Stimulated activated naive B cell treated with anti-CD40 and anti-IgM and Interleukin-4, amounts not matched to agents 10 μg/mL and 1 μg/mL and 100 μg/mL, for 72 hours (primary cell): Measurements from ENCODE around the gene HDGFL3.
"Not testable (repeated sequence)": the region's sequence is repeated elsewhere in the genome, so short reads cannot be mapped to it uniquely, and the experiment has no call there.

Experiments
- ATAC-seq, 2 donors: fragments of 150-1000 bp; cut with Tn5 transposase; replicated peaks; 2 replicates each; pipeline ENCODE4 v1.10.0; 2021; ENCODE audit warnings: moderate library complexity in 1 of 2
- DNase-seq: peaks from one replicate; pipeline ENCODE4 v3.0.0; 2021
- H3K27ac Mint-ChIP-seq: one replicate; pipeline ENCODE4 v1.8.0; 2022; ENCODE audit warnings: mild to moderate bottlenecking, mixed read lengths
- H3K27me3 Mint-ChIP-seq, 2 donors: one replicate each; pipeline ENCODE4 v1.8.0; 2022; ENCODE audit warnings: mixed read lengths in 2 of 2
- H3K36me3 Mint-ChIP-seq, 2 donors: one replicate each; pipeline ENCODE4 v1.8.0; 2022; ENCODE audit warnings: mixed read lengths in 2 of 2, mild to moderate bottlenecking in 1 of 2
- H3K4me1 Mint-ChIP-seq, 2 donors: one replicate each; pipeline ENCODE4 v1.8.0; 2022; ENCODE audit warnings: mixed read lengths in 2 of 2, mild to moderate bottlenecking in 1 of 2
- H3K4me3 Mint-ChIP-seq, 2 donors: one replicate each; pipeline ENCODE4 v1.8.0; 2022; ENCODE audit warnings: mild to moderate bottlenecking in 2 of 2, mixed read lengths in 2 of 2, moderate library complexity in 1 of 2
- H3K9me3 Mint-ChIP-seq, 2 donors: one replicate each; pipeline ENCODE4 v1.8.0; 2022; ENCODE audit warnings: mixed read lengths in 2 of 2, mild to moderate bottlenecking in 1 of 2

The HDGFL3 gene

DNA sequence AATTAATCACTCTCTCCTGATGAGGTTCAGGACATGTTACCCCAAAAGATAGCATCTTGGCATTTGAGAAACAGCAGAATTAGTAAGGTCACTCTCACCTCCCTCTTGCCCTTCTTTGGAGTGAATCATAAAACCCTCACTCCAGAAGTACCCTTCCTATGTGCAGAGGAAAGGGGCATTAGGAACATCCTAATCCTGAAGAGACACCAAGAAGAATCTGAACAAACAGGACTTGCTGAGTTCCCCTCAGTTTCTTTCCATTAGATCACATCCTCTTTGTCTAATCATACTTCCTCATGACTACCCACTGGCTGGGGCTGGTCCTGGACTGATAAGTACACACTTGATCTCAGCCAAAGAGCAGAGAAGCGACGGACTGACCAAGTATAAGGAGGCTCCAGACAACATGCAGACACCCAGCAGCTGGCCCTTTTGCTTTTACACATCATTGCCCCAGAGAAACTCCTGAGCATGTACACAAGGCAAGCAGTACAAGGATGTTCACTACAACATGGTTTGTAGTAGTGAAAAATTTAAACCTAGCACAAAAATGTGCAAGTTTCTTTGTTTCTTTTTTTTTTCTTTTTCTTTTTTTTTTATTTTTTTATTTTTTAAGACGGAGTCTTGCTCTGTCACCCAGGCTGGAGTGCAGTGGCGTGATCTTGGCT lies 115.2 kb downstream of the HDGFL3 start:
- peaks cover 6% of the 10 kb centered on the region in 2 donors for H3K9me3 Mint-ChIP-seq
- peaks cover 0 to 7% of the 10 kb centered on the region in 2 donors for H3K27me3 Mint-ChIP-seq
- peaks cover 6% of the 10 kb centered on the region in 2 donors for H3K36me3 Mint-ChIP-seq
- peak overlapping the region; percentile 97 for H3K27ac Mint-ChIP-seq
- DNase-seq, result peak; percentile 50
- peak overlapping the region; percentile 69 to 70 for H3K4me3 Mint-ChIP-seq
- ATAC-seq, result peak; percentile 99 to 100
- peaks cover 6 to 16% of the 10 kb centered on the region in 2 donors for H3K4me1 Mint-ChIP-seq

GRCh38 chr15:83091965-83092308 lies 115.7 kb downstream of the HDGFL3 start:
- Mint-ChIP-seq H3K27ac (peak overlapping the region; percentile 97), H3K4me3 (peak overlapping the region; percentile 69 to 70)

DNA sequence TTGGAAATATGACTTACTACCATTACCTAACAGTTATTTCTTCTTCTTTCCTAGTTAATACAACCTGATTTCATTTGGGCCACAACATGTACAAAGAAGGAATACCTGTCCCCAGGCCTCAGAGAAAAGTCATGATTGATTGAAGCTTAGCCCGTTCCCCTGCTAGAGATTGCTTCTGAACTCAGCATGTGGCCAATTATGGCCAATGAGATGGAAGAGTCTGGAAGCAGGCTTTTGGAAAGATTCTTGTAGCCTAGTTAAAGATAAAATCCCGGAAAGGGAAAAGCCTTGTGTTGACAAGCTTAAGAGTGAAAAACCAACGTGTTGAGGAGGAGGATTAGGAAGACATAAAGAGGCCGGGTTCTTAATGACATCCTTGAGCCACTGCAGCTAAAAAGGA lies 117.2 kb downstream of the HDGFL3 start:
- peaks cover 0 to 7% of the 10 kb centered on the region in 2 donors for H3K27me3 Mint-ChIP-seq
- no peak overlapping the region for H3K4me3 Mint-ChIP-seq
- ATAC-seq (no peak), DNase-seq (no peak)
- peaks cover 4 to 6% of the 10 kb centered on the region in 2 donors for H3K9me3 Mint-ChIP-seq
- peaks cover 6% of the 10 kb centered on the region in 2 donors for H3K36me3 Mint-ChIP-seq
- H3K27ac Mint-ChIP-seq, result no peak overlapping the region
- peaks cover 6 to 16% of the 10 kb centered on the region in 2 donors for H3K4me1 Mint-ChIP-seq

More at GRCh38 chr15:83091965-83092308, 115.7 kb downstream of the HDGFL3 start:
- not testable (repeated sequence) for H3K27me3 Mint-ChIP-seq, H3K36me3 Mint-ChIP-seq, H3K9me3 Mint-ChIP-seq
- ATAC-seq (peak in 1 of 2 donors; percentile 45), DNase-seq (peak; percentile 5)
- H3K4me1 Mint-ChIP-seq, result peaks cover 6 to 16% of the 10 kb centered on the region in 2 donors

DNA sequence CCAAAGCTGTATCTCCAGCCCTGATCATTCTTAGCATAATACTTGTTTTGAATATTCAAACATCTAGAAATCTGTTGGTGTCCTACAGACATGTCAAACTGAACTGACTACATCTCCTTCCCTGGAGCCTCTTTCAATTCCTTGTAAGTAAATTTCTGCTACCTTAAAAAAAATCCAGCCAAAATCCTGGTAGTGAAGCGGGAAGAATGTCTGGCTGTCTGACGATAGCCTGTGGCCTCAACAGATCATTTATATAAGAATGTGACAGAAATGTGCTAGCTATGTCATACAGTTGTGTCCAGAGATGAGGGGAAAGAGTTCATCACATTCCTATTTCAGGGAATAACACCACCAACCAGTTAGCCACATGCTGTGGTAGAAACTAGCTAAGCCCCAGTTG lies 118.7 kb downstream of the HDGFL3 start:
- Mint-ChIP-seq H3K36me3 (peaks cover 6% of the 10 kb centered on the region in 2 donors), H3K27ac (no peak overlapping the region), H3K27me3 (peaks cover 6 to 11% of the 10 kb centered on the region in 2 donors), H3K4me3 (no peak overlapping the region), H3K9me3 (peaks cover 4 to 6% of the 10 kb centered on the region in 2 donors), H3K4me1 (peaks cover 8 to 16% of the 10 kb centered on the region in 2 donors)
- no peak for ATAC-seq
- DNase-seq, result no peak

DNA sequence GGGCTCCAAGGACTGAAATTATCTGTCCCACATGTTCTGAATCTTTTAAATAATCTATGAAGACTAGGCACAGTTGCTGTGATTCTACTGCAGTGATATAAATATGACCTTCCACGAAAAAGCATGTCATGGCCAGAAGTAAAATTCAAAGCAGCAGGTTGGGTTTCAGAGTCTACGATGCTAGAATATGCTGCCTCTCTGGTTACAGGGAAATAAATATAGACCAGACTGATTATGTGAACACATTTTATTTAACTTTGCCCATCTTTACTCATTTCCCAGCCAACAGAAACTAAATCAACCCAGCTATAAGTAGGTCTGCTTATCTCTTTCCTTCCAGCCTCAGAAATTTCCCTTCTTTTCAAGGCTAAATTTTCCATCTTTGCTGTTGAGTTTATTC lies 120.0 kb downstream of the HDGFL3 start:
- H3K27me3 Mint-ChIP-seq, result peaks cover 6 to 17% of the 10 kb centered on the region in 2 donors
- no peak overlapping the region for H3K27ac Mint-ChIP-seq
- H3K4me1 Mint-ChIP-seq, result peaks cover 8 to 15% of the 10 kb centered on the region in 2 donors
- ATAC-seq (no peak), DNase-seq (no peak)
- peaks cover 4 to 6% of the 10 kb centered on the region in 2 donors for H3K9me3 Mint-ChIP-seq
- peaks cover 6% of the 10 kb centered on the region in 2 donors for H3K36me3 Mint-ChIP-seq
- H3K4me3 Mint-ChIP-seq, result no peak overlapping the region

DNA sequence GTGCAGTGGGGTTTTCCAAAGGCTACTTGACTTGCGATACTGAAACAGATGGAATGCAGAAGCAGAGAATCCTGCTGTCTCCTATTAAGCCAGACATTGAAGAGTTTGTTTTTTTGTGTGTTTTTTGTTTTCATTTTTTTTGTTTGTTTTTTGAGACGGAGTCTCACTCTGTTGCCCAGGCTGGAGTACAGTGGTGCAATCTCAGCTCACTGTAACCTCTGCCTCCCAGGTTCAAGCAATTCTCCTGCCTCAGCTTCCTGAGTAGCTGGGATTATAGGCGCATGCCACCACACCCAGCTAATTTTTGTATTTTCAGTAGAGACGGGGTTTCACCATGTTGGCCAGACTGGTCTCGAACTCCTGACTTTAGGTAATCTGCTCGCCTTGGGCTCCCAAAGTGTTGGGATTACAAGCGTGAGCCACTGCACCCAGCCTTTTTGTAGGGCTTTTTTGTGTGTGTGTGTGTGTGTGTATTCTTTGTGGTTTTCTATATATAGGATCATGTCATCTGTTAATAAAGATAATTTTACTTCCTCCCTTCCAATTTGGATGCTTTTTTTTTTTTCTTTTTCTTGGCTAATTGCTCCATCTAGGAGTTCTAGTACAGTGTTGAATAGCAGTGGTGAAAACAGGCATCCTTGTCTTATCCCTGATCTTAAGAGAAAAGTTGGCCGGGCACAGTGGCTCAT lies 121.6 kb downstream of the HDGFL3 start:
- not testable (repeated sequence) for H3K36me3 Mint-ChIP-seq, H3K4me3 Mint-ChIP-seq, H3K27ac Mint-ChIP-seq, DNase-seq, ATAC-seq, H3K9me3 Mint-ChIP-seq, H3K4me1 Mint-ChIP-seq
- H3K27me3 Mint-ChIP-seq, result peaks cover 6 to 23% of the 10 kb centered on the region in 2 donors

DNA sequence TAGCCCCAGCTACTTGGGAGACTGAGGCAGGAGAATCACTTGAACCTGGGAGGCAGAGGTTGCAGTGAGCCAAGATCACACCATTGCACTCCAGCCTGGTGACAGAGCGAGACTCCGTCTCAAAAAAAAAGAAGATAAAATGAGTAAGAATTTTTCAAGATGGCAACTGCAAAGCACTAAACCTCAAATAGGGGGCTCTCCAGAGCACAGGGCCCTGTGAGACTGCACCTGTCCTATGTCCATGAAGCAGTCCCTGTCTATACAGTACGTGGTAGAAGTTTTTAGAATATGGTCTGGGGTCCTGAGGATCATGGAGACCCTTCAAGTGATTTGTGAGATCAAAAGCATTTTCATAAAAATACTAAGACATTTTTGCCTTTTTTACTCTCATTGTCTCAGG lies 122.2 kb downstream of the HDGFL3 start:
- peaks cover 6 to 23% of the 10 kb centered on the region in 2 donors for H3K27me3 Mint-ChIP-seq
- not testable (repeated sequence) for DNase-seq, ATAC-seq, H3K4me3 Mint-ChIP-seq, H3K9me3 Mint-ChIP-seq, H3K27ac Mint-ChIP-seq, H3K4me1 Mint-ChIP-seq, H3K36me3 Mint-ChIP-seq

DNA sequence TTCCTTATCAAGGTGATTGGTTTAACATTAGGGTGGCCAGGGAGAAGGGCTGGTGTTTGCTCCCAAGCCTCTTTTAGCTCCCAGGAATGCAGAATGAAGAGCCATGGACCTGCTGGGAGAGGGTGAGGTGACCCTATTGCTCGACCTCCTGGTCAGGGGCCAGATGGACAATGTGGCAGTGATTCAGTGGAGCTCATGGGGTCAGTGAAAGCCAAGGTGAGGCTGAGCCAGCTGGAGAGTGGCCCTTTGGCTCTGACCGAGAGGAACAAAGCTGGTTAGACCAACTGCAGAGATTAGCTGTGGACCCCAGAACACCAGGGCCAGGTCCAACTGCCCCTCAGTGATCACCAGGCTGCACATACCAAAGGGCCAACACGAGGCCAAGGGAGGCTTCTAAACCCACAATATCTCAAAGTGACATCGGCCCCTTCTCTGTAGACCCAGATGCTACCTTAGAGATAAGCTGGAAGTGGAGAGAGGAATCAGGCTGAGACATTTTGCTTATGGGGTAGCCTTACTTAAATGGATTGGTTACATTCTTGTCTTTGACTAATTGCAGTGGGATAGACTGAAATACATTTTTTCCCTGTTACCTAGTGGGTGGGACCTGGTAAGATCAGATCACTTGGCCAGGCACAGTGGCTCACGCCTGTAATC lies 124.8 kb downstream of the HDGFL3 start:
- Mint-ChIP-seq H3K9me3 (peaks cover 0 to 2% of the 10 kb centered on the region in 2 donors), H3K27me3 (peaks cover 31 to 35% of the 10 kb centered on the region in 2 donors), H3K27ac (no peak overlapping the region), H3K4me1 (peaks cover 0 to 2% of the 10 kb centered on the region in 2 donors), H3K4me3 (no peak overlapping the region), H3K36me3 (no peaks in the 10 kb centered on the region)
- DNase-seq, result no peak
- ATAC-seq, result no peak

DNA sequence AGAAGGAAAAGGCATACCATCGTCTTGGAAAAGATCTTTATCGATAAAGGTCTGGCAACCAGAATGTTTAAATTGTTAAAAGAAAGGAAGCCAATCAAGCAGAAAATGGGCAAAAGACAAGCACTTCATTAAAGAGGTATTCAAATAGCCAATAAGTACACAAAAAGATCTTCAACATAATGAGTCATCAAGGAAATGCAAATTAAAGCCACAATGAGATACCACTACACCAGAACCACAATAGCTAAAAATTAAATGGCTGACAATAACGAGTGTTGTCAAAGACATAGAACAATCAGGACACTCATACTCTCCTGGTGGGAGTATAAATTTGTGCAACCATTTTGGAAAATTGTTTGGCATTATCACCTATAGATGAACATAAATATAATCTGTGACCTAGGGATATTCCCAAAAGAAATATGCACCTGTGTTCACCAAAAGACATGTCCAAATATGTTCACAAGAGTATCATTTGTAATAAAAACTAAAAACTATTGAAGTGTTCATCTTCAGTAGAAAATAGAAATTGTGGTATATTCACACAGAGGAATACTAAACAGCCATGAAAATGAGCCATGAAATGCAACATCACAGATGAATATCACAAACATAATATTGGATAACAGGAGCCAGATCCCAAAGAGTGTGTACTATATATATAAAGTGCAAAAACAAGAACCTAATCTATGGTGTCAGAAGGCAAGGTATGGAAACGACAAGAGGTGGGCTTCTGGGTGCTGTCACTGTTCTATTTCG lies 126.2 kb downstream of the HDGFL3 start:
- H3K4me3 Mint-ChIP-seq, result no peak overlapping the region
- peaks cover 0 to 2% of the 10 kb centered on the region in 2 donors for H3K4me1 Mint-ChIP-seq
- ATAC-seq (no peak), DNase-seq (no peak)
- H3K27me3 Mint-ChIP-seq, result peaks cover 38 to 40% of the 10 kb centered on the region in 2 donors
- H3K36me3 Mint-ChIP-seq, result no peaks in the 10 kb centered on the region
- H3K27ac Mint-ChIP-seq, result no peak overlapping the region
- H3K9me3 Mint-ChIP-seq, result peaks cover 0 to 2% of the 10 kb centered on the region in 2 donors

GRCh38 chr15:83078712-83079111 lies 128.9 kb downstream of the HDGFL3 start:
- H3K4me3 Mint-ChIP-seq, result no peak overlapping the region
- no peak overlapping the region for H3K27ac Mint-ChIP-seq
- DNase-seq, result no peak
- H3K36me3 Mint-ChIP-seq, result peaks cover 4 to 8% of the 10 kb centered on the region in 2 donors
- ATAC-seq, result no peak
- H3K4me1 Mint-ChIP-seq, result no peaks in the 10 kb centered on the region
- H3K27me3 Mint-ChIP-seq, result peaks cover 45 to 48% of the 10 kb centered on the region in 2 donors
- peaks cover 8 to 12% of the 10 kb centered on the region in 2 donors for H3K9me3 Mint-ChIP-seq
